Measurements from ENCODE around the gene MACROD1. TPM values are rescaled to one million over a fixed set of nuclear protein-coding genes. Genes with fewer than 3 reads are reported as not detected.

MACROD1 gene
- total and polyA plus RNA-seq, 9 donors, result 21.1 to 50.2 (median 32.2) TPM

DNA sequence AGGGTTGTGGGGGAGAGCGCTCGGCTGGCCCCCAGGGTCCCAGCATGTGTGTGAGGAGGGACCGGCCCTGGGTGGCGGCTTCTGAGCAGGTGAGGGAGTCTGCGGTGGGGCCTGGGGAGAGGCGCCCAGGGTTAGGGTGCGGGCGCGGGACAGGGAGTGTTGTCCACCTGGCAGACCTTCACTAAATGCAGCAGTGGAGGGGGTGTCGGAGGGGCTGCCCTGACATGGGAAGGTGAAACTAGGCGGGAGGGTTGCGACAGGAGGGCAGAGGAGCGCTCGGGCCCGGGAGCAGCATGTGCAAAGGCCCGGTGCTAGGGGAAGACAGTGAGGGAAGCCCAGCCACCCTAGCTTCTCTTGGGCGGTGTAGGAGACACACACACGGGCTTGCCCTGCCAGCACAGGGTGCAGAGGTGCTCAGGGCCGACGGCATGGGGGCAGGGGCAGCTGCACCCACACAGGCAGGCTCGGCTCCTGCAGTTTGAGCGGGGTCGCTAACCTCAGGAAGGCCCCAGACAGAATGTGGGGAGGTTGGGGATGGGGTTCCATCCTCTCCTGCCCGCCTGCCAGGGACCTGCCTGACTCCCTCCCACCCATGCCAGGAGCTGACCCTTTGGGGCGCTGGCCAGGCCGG, 157.5 kb downstream of the MACROD1 start:
- Histone ChIP-seq H3K27me3 (no peaks in the 10 kb centered on the region), H3K4me3 (no peak overlapping the region), H3K4me1 (ENCODE audit: insufficient read depth) (peaks cover 8% of the 10 kb centered on the region), H3K9me3 (no peaks in the 10 kb centered on the region), H3K27ac (peak overlapping the region in 1 of 2 donors; percentile 51), H3K36me3 (no peaks in the 10 kb centered on the region)
- 89 to 94% (median 92%) methylated on average over 25 to 26 of the region's 26 CpGs for WGBS, 3 donors
- TF ChIP-seq, protein P1, sequence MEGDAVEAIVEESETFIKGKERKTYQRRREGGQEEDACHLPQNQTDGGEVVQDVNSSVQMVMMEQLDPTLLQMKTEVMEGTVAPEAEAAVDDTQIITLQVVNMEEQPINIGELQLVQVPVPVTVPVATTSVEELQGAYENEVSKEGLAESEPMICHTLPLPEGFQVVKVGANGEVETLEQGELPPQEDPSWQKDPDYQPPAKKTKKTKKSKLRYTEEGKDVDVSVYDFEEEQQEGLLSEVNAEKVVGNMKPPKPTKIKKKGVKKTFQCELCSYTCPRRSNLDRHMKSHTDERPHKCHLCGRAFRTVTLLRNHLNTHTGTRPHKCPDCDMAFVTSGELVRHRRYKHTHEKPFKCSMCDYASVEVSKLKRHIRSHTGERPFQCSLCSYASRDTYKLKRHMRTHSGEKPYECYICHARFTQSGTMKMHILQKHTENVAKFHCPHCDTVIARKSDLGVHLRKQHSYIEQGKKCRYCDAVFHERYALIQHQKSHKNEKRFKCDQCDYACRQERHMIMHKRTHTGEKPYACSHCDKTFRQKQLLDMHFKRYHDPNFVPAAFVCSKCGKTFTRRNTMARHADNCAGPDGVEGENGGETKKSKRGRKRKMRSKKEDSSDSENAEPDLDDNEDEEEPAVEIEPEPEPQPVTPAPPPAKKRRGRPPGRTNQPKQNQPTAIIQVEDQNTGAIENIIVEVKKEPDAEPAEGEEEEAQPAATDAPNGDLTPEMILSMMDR (IDR thresholded peaks at IDR 0.05), result no peak
- TF ChIP-seq EP300 (IDR thresholded peaks at IDR 0.05) (no peak), POLR2A (IDR thresholded peaks at IDR 0.05) (no peak)
- intact Hi-C loops (cut with DNase I), result loop anchor here in 1 of 4 donors (10.0 kb wide), 1 partner anchor 286 kb away; the partner anchor contains the start of gene KCNK4
- DNase-seq, result no peak

DNA sequence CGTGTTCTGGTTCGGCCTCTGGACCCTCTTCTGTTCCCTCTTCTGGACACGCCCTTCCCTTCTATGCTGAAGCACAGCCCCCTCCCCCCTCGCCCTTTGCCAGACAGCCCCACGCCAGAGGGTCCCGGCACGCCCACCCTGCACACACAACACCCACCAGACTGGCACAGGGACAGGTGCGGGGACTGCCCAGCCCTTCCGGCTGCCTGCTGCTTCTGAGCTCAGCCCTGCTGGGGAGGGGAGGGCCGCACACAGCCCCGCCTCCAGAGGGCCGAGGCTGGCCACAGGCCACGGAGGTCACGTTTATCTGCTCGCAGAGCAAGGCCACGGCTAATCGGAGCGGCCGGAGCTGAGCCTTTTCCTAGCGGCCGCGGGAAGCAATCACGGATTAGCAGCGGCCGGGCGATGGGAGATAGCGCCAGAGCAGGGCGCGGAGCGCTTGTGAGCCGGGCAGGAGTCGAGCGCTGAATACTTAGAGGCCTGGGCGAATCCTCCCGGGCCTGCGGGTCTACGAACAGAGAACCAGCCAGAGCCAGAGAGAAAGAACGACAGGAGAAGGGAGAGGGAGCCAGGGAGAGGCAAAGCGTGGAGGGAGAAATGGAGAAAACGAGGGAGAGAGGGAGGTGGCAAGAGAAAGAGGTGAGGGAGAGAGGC, 158.2 kb downstream of the MACROD1 start:
- Histone ChIP-seq H3K36me3 (no peaks in the 10 kb centered on the region), H3K4me1 (ENCODE audit: insufficient read depth) (peaks cover 8% of the 10 kb centered on the region), H3K9me3 (no peaks in the 10 kb centered on the region), H3K27me3 (no peaks in the 10 kb centered on the region), H3K27ac (peak overlapping the region in 1 of 2 donors; percentile 51), H3K4me3 (peak overlapping the region; percentile 37)
- TF ChIP-seq, protein P1 (IDR thresholded peaks at IDR 0.05), result peak; percentile 28 to 64 (median 33)
- TF ChIP-seq POLR2A (IDR thresholded peaks at IDR 0.05), result no peak
- TF ChIP-seq EP300 (IDR thresholded peaks at IDR 0.05), result no peak
- DNase-seq, result peak; percentile 81 to 92 (median 85)
- intact Hi-C loops (cut with DNase I), result loop anchor here in 1 of 4 donors (10.0 kb wide), 1 partner anchor 287 kb away; the partner anchor contains the start of gene KCNK4
- WGBS, 3 donors, result 1 to 3% (median 3%) methylated on average over 40 of the region's 40 CpGs

DNA sequence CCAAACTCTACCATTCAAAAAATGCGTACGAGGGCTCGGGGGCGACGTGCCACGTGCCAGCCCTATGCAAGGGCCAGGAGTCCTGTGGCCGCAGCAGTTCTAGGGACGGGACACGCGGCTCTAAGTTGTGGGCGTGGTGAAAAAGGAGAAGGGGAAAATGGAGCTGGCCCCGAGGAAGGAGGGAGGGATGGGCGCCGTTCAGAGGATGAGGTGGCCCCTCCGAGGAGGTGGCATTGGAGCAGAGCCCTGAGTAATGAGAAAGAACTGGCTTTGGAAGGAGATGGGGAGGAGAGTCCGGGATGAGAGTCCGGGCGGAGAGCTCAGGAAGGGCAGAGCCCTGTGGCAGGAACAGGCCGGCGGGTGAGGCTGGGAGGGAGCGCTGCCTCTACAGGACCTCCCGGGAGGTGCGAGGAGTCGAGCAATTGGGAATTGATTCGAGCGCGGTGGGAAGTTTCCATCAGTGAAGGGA, 158.7 kb downstream of the MACROD1 start:
- WGBS, 3 donors, result 1 to 3% (median 1%) methylated on average over 27 of the region's 27 CpGs
- Histone ChIP-seq H3K36me3 (no peaks in the 10 kb centered on the region), H3K9me3 (no peaks in the 10 kb centered on the region), H3K4me1 (ENCODE audit: insufficient read depth) (peaks cover 8% of the 10 kb centered on the region), H3K27me3 (no peaks in the 10 kb centered on the region), H3K27ac (peak overlapping the region in 1 of 2 donors; percentile 51), H3K4me3 (peak overlapping the region; percentile 37)
- intact Hi-C loops (cut with DNase I), result loop anchor here in 1 of 4 donors (10.0 kb wide), 1 partner anchor 288 kb away; the partner anchor contains the start of gene KCNK4
- TF ChIP-seq, protein P1 (IDR thresholded peaks at IDR 0.05), result no peak
- TF ChIP-seq EP300 (IDR thresholded peaks at IDR 0.05) (no peak), POLR2A (IDR thresholded peaks at IDR 0.05) (no peak)
- peak in 1 of 5 donors; percentile 49 for DNase-seq

DNA sequence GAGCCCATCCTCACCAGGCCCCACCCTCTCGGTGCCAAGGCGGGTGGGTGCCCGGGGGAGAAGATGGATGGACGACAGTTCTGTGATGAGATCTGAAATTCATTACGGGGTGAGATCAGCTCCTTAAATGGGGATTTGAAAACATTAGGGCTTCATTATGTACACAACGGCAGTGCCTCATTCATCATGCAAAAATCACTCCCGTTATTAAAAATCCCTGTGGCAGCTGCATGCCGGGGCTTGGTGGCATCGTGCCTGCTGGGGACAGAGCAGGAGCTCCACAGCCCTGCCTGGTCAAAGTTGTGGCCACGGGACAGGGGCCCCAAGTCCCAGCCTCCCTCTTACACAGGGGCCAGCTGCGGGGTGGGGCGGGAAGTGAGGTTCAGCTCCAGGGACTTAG, 159.5 kb downstream of the MACROD1 start:
- intact Hi-C loops (cut with DNase I), result loop anchor here in 1 of 4 donors (10.0 kb wide), 1 partner anchor 288 kb away; the partner anchor contains the start of gene KCNK4
- no peak for DNase-seq
- WGBS, 3 donors, result 77 to 86% (median 80%) methylated on average over 12 of the region's 12 CpGs
- TF ChIP-seq POLR2A (IDR thresholded peaks at IDR 0.05) (no peak), EP300 (IDR thresholded peaks at IDR 0.05) (no peak)
- TF ChIP-seq, protein P1 (IDR thresholded peaks at IDR 0.05), result no peak
- no peaks in the 10 kb centered on the region for H3K27me3 ChIP-seq
- H3K4me1 ChIP-seq (ENCODE audit: insufficient read depth), result peaks cover 8% of the 10 kb centered on the region
- no peaks in the 10 kb centered on the region for H3K9me3 ChIP-seq
- no peak overlapping the region for H3K4me3 ChIP-seq
- H3K27ac ChIP-seq, result no peak overlapping the region
- no peaks in the 10 kb centered on the region for H3K36me3 ChIP-seq
